HEK293T (cell line): Measurements from ENCODE around the gene TBC1D22B.

ENCODE experiments used
- ARNT ChIP-seq: fragments of 450-650 bp; IDR thresholded peaks from 2 replicates; pipeline ENCODE4 v1.6.1; 2017; ENCODE audit warnings: mild to moderate bottlenecking
- BHLHE40 ChIP-seq: fragments of 450-650 bp; IDR thresholded peaks from 2 replicates; pipeline ENCODE4 v1.6.1; 2016; ENCODE audit warnings: mild to moderate bottlenecking, moderate library complexity, borderline replicate concordance
- FOXA1 ChIP-seq: fragments of 450-650 bp; IDR thresholded peaks from 2 replicates; pipeline ENCODE4 v1.6.1; 2016; ENCODE audit warnings: mild to moderate bottlenecking
- FOXM1 ChIP-seq: fragments of 450-650 bp; IDR thresholded peaks from 2 replicates; pipeline ENCODE4 v1.6.1; 2017; ENCODE audit warnings: mild to moderate bottlenecking, borderline replicate concordance
- HDGF ChIP-seq: fragments of 450-650 bp; IDR thresholded peaks from 2 replicates; pipeline ENCODE4 v1.6.1; 2017; ENCODE audit warnings: antibody characterized with exemption, borderline replicate concordance
- SP1 ChIP-seq: fragments of 450-650 bp; IDR thresholded peaks from 2 replicates; pipeline ENCODE4 v1.6.1; 2017
- SUZ12 ChIP-seq: fragments of 450-650 bp; IDR thresholded peaks from 2 replicates; pipeline ENCODE4 v1.6.1; 2016; ENCODE audit warnings: mild to moderate bottlenecking
- TF ChIP-seq, protein P1 (sequence below): fragments of 450-650 bp; IDR thresholded peaks from 2 replicates; pipeline ENCODE4 v1.6.1; 2016

DNA sequence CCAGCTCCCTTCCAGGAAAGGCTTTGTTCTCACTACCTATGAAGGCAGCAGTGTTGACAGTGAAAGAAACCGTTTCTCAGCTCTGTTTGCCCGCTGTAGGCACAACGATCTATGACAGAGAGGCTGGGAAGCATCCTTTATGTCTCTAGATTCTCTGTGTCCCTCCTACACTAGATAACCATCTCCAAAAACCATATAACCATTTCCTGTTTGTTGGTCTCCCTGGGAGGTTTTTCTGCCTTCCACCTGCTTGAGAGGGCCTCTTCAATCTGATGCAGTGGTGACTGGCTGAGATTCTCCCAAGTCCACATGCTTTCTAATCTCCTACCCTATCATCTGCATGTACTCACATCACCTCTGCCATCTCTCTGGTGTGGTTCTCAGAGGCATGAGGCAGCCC, 32.4 kb downstream of the TBC1D22B start:
- no peak for TF ChIP-seq SP1
- TF ChIP-seq BHLHE40 = no peak
- TF ChIP-seq SUZ12 = no peak
- TF ChIP-seq FOXA1 = no peak
- TF ChIP-seq HDGF = no peak
- TF ChIP-seq ARNT = no peak
- no peak for TF ChIP-seq FOXM1
- TF ChIP-seq, protein P1, sequence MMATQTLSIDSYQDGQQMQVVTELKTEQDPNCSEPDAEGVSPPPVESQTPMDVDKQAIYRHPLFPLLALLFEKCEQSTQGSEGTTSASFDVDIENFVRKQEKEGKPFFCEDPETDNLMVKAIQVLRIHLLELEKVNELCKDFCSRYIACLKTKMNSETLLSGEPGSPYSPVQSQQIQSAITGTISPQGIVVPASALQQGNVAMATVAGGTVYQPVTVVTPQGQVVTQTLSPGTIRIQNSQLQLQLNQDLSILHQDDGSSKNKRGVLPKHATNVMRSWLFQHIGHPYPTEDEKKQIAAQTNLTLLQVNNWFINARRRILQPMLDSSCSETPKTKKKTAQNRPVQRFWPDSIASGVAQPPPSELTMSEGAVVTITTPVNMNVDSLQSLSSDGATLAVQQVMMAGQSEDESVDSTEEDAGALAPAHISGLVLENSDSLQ = no peak
